ENCODE measurements around the gene ADAM22. TPM values are rescaled to one million over a fixed set of nuclear protein-coding genes. Genes with fewer than 3 reads are reported as not detected.

Gene ADAM22
- total RNA-seq, 1 experiment from 2014 or later = 10.0 TPM

GRCh38 chr7:88115258-88115796 is 181.3 kb downstream of the ADAM22 start (continued):
- TF ChIP-seq TCF7L2 (IDR thresholded peaks at IDR 0.05; ENCODE audit: borderline replicate concordance, extremely low read depth, insufficient read depth, insufficient read length) = no peak
- no peak for TF ChIP-seq SIN3A (IDR thresholded peaks at IDR 0.05; ENCODE audit: low read depth)
- no peak for TF ChIP-seq POLR2AphosphoS5 (IDR thresholded peaks at IDR 0.05; ENCODE audit: low read depth, low read length)

GRCh38 chr7:88115816-88116215 is 181.8 kb downstream of the ADAM22 start:
- Histone ChIP-seq H3K9me3 (ENCODE audit: control insufficient read depth in 1 of 2, insufficient read depth in 1 of 2, low read depth in 1 of 2, low read length in 2 of 2) (no peaks in the 10 kb centered on the region), H3K4me3 (replicated peaks in 1 of 2; ENCODE audit: low read depth in 1 of 2, low read length in 2 of 2) (no peak overlapping the region), H2AFZ (ENCODE audit: low read depth, low read length, poor library complexity, severe bottlenecking) (no peak overlapping the region), H3K9me2 (ENCODE audit: insufficient read depth) (no peaks in the 10 kb centered on the region), H3K79me2 (ENCODE audit: insufficient read depth, low read length) (no peaks in the 10 kb centered on the region), H3K4me1 (ENCODE audit: control insufficient read depth in 1 of 2, insufficient read depth in 2 of 2, low read length in 2 of 2) (no peaks in the 10 kb centered on the region), H3K9ac (ENCODE audit: low read length) (no peak overlapping the region), H3K27me3 (ENCODE audit: insufficient read depth, low read length) (no peaks in the 10 kb centered on the region), H3K27ac (ENCODE audit: low read depth, low read length) (no peak overlapping the region), H4K20me1 (ENCODE audit: insufficient read depth) (no peaks in the 10 kb centered on the region), H3K36me3 (ENCODE audit: control insufficient read depth in 1 of 2, insufficient read depth in 2 of 2, low read length in 2 of 2) (no peaks in the 10 kb centered on the region), H3K4me2 (ENCODE audit: low read length) (no peak overlapping the region)
- TF ChIP-seq CEBPB (IDR thresholded peaks at IDR 0.05; ENCODE audit: low read depth) = no peak
- TF ChIP-seq POLR2A (IDR thresholded peaks at IDR 0.05; ENCODE audit: borderline replicate concordance, extremely low read depth, insufficient read depth, insufficient read length) = no peak
- TF ChIP-seq REST (IDR thresholded peaks at IDR 0.05; ENCODE audit: low read depth) = no peak
- TF ChIP-seq ZFX (IDR thresholded peaks at IDR 0.05) = no peak
- TF ChIP-seq JUND (IDR thresholded peaks at IDR 0.05) = no peak
- TF ChIP-seq FOSL1 (IDR thresholded peaks at IDR 0.05; ENCODE audit: low read depth) = no peak
- no peak for TF ChIP-seq RAD21 (IDR thresholded peaks at IDR 0.05; ENCODE audit: low read depth)
- intact Hi-C loops (cut with micrococcal nuclease) = loop anchor here (10.0 kb wide), 2 partner anchors 211 to 801 kb away; no protein-coding TSS in a partner anchor
- ChIA-PET CTCF (no interaction called here), POLR2A (no interaction called here), RAD21 (ENCODE audit: low non-redundant PET in 1 of 2, low total read pairs in 2 of 2, uncharacterized antibody in 2 of 2, unreplicated experiment in 2 of 2) (no interaction called here)
- ATAC-seq (no peak), DNase-seq (ENCODE audit: low read depth, low spot score) (no peak)
- BruUV-seq (replicated peaks) = no TSS peak
